GM10248 (cell line): Measurements from ENCODE around the gene DUSP10.

Experiments used
- CTCF ChIA-PET: fragments of 300-600 bp; sonication (Branson Sonifier 250); formaldehyde crosslinking; extraction: SDS; loops from one replicate; lab custom pipeline; 2021; ENCODE audit warnings: antibody characterized with exemption; lab: Yijun Ruan, JAX
- POLR2A ChIA-PET: fragments of 350-650 bp; sonication (Branson Sonifier 250); formaldehyde crosslinking; extraction: SDS; loops from one replicate; lab custom pipeline; 2020; ENCODE audit warnings: antibody characterized with exemption; lab: Yijun Ruan, JAX
- DNase-seq: peaks from one replicate; pipeline ENCODE4 v3.0.0; 2012; ENCODE audit errors: extremely low spot score
- TF ChIP-seq, protein P1 (sequence below): IDR thresholded peaks from 2 replicates; pipeline ENCODE4 v1.5.1; 2012; ENCODE audit warnings: mild to moderate bottlenecking, low read depth; ENCODE audit errors: extremely low read depth, missing control alignments, control extremely low read depth

The DUSP10 gene

DNA sequence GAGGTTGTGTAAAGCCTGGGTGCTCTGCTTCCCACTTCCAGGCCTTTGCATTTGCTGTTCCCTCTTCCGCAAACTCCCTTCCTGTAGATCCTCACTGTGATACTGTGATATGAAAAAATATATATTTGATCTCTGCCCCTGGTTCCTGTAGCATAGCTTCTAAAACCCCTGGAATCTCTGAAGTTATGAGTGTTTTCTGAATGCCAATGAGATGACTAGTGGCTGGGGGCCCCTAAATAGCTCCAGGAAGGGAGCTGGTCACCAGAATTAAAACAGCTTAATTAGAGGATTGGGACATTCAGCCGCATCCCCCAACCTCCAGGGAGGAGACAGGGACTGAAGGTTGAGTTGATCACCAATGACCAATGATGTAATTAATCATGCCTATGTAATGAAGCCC is 21.9 kb downstream of the DUSP10 start:
- CTCF ChIA-PET = interaction anchor here (1.0 to 12.2 kb wide), 4 partner anchors 9 to 16 kb away, joined by 3 to 93 read pairs (median 14); no protein-coding TSS in a partner anchor
- DNase-seq = no peak
- POLR2A ChIA-PET = no interaction called here
- TF ChIP-seq, protein P1, sequence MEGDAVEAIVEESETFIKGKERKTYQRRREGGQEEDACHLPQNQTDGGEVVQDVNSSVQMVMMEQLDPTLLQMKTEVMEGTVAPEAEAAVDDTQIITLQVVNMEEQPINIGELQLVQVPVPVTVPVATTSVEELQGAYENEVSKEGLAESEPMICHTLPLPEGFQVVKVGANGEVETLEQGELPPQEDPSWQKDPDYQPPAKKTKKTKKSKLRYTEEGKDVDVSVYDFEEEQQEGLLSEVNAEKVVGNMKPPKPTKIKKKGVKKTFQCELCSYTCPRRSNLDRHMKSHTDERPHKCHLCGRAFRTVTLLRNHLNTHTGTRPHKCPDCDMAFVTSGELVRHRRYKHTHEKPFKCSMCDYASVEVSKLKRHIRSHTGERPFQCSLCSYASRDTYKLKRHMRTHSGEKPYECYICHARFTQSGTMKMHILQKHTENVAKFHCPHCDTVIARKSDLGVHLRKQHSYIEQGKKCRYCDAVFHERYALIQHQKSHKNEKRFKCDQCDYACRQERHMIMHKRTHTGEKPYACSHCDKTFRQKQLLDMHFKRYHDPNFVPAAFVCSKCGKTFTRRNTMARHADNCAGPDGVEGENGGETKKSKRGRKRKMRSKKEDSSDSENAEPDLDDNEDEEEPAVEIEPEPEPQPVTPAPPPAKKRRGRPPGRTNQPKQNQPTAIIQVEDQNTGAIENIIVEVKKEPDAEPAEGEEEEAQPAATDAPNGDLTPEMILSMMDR = no peak

DNA sequence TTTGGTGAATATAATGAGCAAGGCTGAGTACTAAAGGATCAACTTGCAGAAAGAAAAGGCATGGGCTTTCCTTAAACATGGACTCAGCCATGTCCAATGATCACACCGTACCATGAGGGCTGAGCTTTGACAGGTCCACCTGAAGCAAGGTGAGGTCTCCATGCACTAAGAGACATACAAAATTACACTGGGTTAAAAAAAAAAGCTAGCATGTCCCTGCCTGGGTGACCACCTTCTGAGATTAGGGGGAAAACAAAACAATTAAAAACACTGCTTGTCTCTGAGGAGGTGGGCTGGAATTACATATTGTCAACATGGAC is 22.7 kb downstream of the DUSP10 start:
- TF ChIP-seq, protein P1 = no peak
- DNase-seq = no peak
- POLR2A ChIA-PET = no interaction called here

DNA sequence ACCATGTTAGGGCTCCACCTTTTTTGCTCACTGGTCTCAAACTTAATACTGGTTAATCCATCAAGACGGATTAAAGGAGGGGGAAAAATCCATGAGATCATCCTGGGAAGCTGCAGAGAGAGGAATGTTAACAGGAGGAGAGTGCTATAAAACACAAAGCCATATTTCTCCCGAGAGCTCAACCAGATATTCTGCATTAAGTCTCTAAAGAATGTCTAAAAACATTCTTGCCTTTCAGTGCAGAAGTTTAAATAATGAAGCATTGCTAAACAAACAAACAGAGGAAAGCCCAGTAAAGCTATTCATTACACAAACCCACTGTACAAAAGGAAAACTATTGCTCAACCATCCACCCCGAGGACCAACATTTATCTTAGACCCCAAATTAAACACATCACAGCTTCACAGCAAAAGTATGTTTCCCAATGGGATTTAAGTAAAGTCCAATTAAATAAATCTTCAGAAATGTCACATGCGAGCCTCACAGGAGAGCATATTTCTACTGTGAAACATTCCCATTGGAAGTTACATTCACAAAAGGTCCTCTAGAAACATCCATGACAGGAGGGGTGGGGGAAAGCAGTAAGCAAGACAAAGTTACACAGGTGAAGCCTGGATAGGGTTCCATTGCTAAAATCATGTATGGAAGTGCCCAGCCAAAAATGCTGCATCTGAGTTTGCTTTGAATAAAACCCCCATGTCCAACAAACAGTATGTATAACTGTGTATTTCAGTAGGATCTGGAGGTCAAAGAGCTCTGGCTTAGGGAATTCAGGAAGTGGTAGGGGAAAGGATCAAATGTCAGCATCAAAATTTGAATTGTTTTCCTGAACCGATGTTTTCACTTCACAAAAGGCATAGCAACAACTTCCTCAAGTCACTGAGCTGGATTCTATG is 23.3 kb downstream of the DUSP10 start:
- ChIA-PET CTCF (interaction anchor here (1.1 to 12.2 kb wide), 6 partner anchors 8 to 737 kb away, joined by 3 to 93 read pairs (median 8); partner anchors contain the start of gene DUSP10), POLR2A (no interaction called here)
- TF ChIP-seq, protein P1 = no peak
- no peak for DNase-seq

More for the DNA sequence above, 22.7 kb downstream of the DUSP10 start:
- CTCF ChIA-PET = interaction anchor here (1.1 to 12.2 kb wide), 5 partner anchors 9 to 736 kb away, joined by 3 to 93 read pairs (median 12); partner anchors contain the start of gene DUSP10

- ChIA-PET CTCF (interaction anchor here (1.5 to 12.2 kb wide), 3 partner anchors 7 to 18 kb away, joined by 4 to 93 read pairs (median 12); no protein-coding TSS in a partner anchor), POLR2A (no interaction called here)
- DNase-seq = no peak
- TF ChIP-seq, protein P1 = no peak
These were observed 24.4 kb downstream of the DUSP10 start for GRCh38 chr1:221717485-221717853.

- CTCF ChIA-PET = interaction anchor here (1.5 to 12.2 kb wide), 3 partner anchors 6 to 19 kb away, joined by 4 to 93 read pairs (median 12); no protein-coding TSS in a partner anchor
- DNase-seq = no peak
- POLR2A ChIA-PET = no interaction called here
- TF ChIP-seq, protein P1 = no peak
These were observed 25.0 kb downstream of the DUSP10 start for GRCh38 chr1:221716713-221717484.
